Measurements from ENCODE around the gene ENTHD1. TPM values are rescaled to one million over a fixed set of nuclear protein-coding genes. Genes with fewer than 3 reads are reported as not detected.

The ENTHD1 gene
- total and polyA plus RNA-seq, 9 of the 15 experiments (the other 6 are each of a cell fraction or from before 2014, with no cell fraction given): 0.13 to 0.98 (median 0.35) TPM

GRCh38 chr22:39832627-39833074 lies 60.9 kb downstream of the ENTHD1 start (continued):
- TF ChIP-seq NFATC3 (IDR thresholded peaks at IDR 0.05) (no peak), HDGF (IDR thresholded peaks at IDR 0.05) (no peak), GABPA (tag; conservative IDR thresholded peaks at IDR 0.05; ENCODE audit: low read depth) (peak; percentile 37; the same call in 1 of the 2 replicates), RAD21 (CRISPR knock-in tag; conservative IDR thresholded peaks at IDR 0.05 in 1 of 2, IDR thresholded peaks at IDR 0.05 in 1 of 2) (peak in 1 of 2 experiments; percentile 16; a peak in 1 of 4 replicates), ELK3 (CRISPR knock-in tag; IDR thresholded peaks at IDR 0.05) (no peak), ZNF695 (CRISPR knock-in tag; IDR thresholded peaks at IDR 0.05) (no peak), TAF9B (IDR thresholded peaks at IDR 0.05; ENCODE audit: partially characterized antibody) (peak; percentile 51), NUFIP1 (IDR thresholded peaks at IDR 0.05; ENCODE audit: partially characterized antibody) (no peak), CBFA2T2 (conservative IDR thresholded peaks at IDR 0.05) (peak; percentile 85), GABPB1 (CRISPR knock-in tag; IDR thresholded peaks at IDR 0.05) (no peak), ETV5 (CRISPR knock-in tag; IDR thresholded peaks at IDR 0.05; ENCODE audit: low read depth) (peak; percentile 89), ELF4 (CRISPR knock-in tag; IDR thresholded peaks at IDR 0.05) (no peak), DPF2 (IDR thresholded peaks at IDR 0.05) (peak; percentile 90), ZNF217 (CRISPR knock-in tag; IDR thresholded peaks at IDR 0.05) (no peak), ZNF830 (CRISPR knock-in tag; IDR thresholded peaks at IDR 0.05) (no peak), RBBP5 (IDR thresholded peaks at IDR 0.05; ENCODE audit: borderline replicate concordance, insufficient read depth, low read length, poor library complexity, severe bottlenecking) (no peak), TRIM28 (IDR thresholded peaks at IDR 0.05) (no peak), NFE2L1 (tag; IDR thresholded peaks at IDR 0.05; ENCODE audit: borderline replicate concordance, low read depth) (no peak)
- TF ChIP-seq, protein P1, sequence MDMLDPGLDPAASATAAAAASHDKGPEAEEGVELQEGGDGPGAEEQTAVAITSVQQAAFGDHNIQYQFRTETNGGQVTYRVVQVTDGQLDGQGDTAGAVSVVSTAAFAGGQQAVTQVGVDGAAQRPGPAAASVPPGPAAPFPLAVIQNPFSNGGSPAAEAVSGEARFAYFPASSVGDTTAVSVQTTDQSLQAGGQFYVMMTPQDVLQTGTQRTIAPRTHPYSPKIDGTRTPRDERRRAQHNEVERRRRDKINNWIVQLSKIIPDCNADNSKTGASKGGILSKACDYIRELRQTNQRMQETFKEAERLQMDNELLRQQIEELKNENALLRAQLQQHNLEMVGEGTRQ (CRISPR knock-in tag; IDR thresholded peaks at IDR 0.05): no peak

Data from K562 (cell line).